ENCODE measurements around the gene HOXB13. TPM values are rescaled to one million over a fixed set of nuclear protein-coding genes. Genes with fewer than 3 reads are reported as not detected.
A peak's percentile ranks its signal among the peaks of the same experiment; 100 is the strongest.

The HOXB13 gene
- polyA plus RNA-seq, 4 donors, result not detected

DNA sequence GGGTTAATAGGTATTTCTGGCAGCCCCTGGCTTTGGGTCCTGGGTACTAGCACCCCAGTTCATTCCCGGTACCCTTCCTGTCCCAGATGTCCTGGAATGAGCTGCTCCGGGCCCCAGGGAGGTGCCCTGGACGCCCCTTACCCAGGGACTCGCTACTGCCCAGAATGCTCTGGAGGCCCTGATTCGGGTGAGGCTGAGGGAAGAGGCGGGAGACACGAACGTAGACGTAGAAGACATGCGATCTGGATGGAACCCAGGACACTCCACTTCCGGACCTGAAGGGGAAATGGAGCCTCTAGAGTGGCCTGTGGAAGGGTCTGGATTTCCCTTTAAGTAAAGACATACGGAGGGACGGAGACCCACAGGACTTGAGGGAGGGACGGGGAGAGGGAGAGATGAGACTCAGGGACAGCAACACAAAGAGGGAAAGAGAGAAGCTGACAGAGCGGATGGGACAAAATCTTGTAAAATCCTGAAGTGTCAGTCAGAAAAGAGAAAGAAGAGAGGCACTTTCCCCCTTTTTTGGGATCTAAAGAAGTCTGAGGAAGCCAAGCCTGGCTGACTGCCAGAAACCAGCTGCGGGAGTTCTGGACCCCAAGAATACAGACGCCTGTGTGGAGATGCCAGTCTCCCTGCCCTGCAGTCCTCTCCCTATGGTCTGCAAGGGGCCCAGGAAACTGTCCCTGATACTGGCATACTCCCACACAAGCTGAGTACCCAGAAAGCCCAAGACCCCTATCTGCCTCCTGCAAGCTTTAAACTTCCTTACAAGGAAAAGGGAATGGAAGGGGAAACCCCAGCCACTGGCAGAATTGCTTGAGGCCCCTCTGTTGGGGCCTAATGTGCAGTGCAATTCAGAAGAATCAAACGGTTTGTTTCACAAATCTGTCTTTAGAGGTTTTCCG is 1.0 kb upstream of the HOXB13 start:
- no peak for DNase-seq (ENCODE audit: low read depth in 4 of 4, low spot score in 3 of 4)

DNA sequence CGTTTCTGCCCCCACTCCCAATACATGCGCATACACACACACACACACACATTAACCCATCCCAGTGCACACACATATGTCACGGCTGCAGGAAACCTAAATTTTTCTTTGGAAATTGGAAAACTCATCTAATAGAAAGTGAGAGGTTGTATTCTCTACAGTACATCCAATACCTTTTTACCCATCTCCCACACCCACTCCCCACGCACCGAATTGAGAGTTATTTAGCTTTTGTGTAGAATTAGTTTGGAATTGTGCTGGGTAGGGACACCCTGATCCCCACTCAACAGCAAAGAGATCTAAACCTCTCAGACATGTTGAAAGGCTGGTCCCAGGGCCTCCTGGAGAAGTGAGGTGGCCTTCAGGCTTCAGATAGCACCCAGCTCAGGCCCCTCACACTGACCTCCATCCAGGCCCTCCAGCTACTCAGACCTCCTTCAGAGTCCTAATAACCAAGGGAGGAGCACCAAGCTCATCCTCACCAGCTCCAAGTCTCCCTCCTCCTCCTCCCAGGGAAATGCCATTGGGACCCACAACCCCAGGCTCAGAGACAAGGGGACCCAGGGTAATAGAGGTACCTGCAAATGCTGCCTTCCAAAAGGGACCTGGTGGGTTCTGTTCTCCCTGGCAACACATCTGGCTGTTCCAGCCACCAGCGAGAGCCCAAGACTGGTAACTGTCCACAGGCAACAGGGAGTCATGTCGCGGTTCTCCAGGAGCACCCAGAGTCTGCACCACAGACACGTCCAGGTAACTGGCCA is 955 bp downstream of the HOXB13 start:
- no peak for DNase-seq (ENCODE audit: low read depth in 4 of 4, low spot score in 3 of 4)

DNA sequence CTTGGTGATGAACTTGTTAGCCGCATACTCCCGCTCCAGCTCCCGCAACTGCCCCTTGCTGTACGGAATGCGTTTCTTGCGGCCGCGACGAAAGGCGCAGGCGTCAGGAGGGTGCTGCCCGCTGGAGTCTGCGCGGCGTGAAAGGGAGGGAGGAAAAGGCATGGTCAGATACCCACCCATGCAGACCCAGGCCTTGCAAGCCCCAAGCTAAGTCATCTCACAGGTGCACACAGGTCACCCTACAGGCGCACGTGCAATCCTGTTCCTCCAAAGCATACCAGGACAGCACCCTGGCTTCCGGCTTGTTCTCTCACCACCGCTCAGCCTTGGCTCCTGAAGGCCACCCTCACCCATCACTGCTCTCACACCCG is 1.6 kb downstream of the HOXB13 start:
- DNase-seq (ENCODE audit: low read depth in 4 of 4, low spot score in 3 of 4), result no peak

DNA sequence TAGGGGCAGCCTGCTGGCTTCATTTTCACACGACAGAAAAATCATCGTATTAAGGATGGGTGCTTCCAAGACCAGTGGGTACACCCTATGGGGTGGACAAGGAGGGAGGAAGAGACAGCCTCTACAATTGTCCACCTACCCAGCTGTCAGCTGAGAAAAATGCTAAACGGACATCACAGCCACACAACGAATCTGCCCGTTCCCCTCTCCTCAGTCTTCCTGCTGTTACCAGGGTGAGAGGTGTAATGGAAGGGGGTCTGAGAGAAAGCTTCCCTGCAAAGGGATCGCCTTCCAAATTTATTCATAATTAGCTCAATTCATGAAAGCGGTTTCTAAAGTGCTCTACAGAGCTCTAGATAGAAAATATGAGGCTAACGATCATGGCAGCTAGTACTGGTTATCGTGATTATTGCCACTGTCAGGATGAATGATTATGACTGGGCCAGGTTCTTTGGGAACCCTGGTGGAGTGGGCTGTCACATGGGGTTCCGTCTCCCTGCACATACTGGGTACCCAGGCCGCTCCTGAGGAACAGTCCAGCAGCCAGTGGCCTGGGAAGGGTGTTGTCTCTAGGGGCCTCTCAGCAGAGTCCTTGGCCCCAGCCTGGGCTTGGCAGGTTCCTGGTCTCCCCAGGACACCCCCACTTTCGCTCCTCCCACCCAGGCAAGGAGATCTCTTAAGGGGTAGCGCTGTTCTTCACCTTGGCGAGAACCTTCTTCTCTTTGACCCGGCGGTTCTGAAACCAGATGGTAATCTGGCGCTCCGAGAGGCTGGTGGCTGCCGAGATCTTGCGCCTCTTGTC is 2.2 kb downstream of the HOXB13 start:
- no peak for DNase-seq (ENCODE audit: low read depth in 4 of 4, low spot score in 3 of 4)

DNA sequence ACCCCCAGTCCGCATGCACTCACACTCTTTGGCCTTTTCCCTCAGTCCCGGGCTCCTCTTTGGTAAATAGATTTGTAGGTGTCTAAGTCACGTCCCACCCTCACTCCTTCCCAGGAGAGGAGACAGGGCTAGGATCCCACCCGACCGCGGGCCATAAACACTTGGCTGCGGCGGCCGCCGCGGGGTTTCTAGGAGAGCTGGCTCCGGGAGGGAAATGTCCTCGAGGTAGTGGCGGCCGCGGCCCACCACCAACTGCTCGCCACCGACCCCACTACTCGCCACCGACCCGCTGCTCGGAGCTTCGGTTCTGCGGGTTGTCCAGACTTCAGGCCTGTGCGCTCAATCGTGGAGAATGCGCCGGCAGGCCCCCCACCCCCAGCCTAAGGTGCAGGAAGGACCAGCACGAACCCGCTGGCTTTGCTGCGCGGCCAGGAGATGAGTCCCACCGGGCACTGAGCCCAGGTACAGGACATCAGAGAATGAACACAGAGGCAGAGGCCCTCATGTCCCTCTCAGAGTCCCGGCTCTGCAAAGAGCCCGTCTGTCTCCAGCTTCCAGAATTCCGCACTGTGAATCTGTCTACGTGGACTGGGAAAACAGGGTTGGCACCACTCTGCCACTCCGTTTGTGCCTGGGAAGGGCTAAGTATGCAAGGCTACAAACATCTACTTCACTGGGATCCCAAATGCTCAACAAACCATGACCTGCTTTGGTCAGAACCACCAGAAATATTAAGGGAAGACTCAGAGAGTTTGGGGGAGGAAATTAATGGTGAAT is 3.1 kb downstream of the HOXB13 start:
- DNase-seq (ENCODE audit: low read depth in 4 of 4, low spot score in 3 of 4), result no peak

DNA sequence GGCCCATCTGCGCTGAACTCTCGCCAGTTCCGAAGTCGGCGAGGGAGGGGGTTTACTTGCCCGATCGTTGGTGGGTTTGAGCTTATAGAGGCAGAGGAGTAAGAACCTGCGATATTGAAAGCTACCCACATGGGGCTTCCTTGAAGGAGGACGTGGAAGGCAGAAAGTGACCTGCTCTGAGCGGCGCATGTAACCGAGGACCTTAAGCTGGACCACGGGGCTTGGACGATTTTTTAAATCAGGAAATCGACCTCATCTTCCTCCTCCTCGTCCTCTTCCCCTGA is 3.6 kb downstream of the HOXB13 start:
- no peak for DNase-seq (ENCODE audit: low read depth in 4 of 4, low spot score in 3 of 4)

DNA sequence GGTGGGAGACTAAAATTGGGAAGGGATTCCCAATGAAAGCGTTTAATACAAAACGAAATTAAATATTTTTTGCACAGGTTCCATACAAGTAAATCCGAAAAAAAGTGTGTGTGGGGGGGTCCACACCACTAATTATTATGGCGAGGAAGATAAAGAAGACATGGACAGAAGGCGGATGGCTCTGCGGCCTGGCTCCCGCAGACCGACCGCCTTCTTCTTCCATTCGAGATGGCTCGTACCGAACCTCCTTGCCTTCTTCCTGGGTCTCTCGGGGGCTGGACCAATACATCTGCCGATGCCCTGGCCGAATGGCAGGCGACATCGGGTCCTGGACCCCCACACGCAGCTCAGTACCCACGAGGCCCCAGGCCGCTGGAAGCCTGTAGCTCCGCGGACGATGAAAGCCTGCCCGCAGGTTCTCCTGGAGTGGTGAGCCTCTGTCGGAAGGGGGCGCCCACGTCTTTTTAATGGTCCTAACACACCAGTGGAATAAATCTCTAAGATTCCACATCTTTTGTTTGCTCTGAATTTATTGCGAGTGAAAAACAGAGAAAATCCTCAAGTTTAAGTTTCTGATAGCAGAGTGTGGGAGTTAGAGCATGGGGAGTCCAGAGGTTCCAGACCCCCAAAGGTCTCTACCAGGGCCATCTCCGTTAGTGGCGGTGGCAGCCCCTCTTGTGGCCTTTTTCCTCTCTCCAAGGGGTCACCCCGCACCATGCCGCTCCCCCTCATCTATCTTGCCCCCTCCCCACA is 4.1 kb downstream of the HOXB13 start:
- DNase-seq (ENCODE audit: low read depth in 4 of 4, low spot score in 3 of 4), result peak in 2 of 4 donors; percentile 80 to 82

DNA sequence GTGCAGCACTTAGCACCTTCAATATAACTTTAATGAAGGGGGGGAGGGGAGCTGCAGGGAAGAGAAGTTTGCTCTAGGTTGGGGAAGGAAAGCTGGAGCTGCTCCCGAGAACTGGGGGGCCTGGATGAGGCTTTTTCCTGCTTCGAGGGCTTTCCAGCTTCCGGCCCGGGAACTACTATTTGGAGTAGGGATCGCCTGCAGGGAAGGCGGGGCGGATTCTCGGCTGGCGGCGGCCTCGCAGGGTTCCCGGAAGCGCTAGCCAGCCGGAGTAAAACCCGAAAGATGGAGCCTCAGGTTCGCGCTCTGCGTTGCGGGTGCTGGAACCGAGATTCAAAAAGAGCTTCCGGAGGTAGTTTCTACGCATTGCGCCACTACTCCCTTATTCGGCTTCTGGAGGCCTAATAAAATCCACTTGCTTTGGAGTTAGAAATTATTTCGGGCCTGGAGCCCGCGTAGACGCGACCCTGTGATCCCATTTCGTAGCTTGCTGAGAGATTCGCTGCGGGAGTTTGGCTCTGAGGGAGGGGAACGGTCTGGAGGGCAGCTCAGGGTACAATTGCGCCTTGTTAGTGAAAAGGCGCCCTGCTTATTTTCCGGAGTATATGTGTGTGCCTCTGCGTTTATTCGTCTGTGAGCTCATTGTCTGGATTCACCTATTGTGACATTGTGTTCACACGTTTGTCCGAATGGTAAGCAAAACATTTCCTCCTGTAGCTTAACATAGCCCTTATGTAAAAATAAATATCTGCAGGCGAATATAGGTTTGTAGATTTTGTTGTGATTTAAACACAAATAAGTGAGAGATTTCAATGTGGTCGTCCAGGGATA is 4.9 kb downstream of the HOXB13 start:
- DNase-seq (ENCODE audit: low read depth in 4 of 4, low spot score in 3 of 4), result no peak

DNA sequence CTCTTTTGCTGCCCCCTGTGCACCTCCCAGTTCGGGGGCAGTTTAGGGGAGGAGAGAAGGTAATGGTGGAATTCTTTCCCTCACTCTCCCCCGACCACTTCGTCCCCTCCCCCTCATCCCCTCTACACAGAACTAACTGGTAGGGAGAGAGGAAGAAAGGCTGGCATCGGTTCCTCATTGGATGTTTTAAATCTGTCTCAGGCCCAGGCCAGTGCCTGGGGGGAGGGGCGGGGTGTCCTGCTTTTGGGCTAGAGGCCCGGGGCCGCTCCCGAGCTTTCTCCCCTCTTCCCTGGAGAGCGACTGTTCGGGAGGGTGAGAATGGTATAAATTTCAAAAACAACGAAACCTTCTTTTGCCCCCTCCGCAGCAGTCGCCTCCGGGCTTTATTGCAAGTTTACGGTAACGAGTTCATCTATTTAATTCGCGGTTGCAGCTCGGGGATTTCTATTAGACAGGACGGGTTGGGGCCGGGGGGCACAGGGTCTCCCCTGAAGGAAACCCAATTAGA is 5.6 kb downstream of the HOXB13 start, which contains the start of gene PRAC2:
PRAC2 (plus strand) TSS at position 271 of the 508 bp plus-strand sequence. CDS start 1,226 bp downstream, outside the sequence.
- DNase-seq (ENCODE audit: low read depth in 4 of 4, low spot score in 3 of 4), result no peak

DNA sequence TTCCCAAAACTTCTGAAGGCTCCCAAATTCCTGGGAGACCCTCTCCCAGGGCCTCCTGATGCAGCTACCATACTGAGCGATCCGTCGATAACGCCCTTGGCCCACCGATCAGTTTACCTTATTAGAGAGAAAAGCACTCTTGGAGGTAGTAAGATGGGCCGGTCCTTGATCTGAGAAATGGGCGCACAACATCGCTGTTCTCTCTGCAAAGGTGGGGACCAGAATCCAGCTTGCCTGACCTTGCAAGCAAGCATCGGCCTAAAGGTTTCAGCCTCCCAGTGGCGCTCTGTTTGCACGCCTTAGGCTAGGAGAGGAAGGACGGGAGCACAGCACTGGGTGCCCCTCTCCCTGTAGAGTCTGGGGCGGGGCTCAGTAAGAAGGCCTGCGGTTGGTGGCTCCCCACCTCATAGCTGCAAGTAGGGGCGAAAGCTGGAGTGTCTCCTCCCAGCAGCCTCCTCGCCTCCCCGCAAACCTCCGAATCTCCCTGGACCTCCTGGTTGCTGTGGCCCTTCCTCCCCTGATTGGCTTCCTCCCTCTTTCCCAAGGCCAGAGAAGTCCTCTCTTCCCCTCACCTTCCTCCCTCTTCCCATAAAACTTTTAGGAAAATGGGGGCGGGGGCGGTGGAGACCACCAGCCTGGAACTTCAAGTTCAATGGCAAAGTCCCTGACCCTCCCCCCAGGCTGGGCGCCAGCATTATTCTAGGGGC is 6.2 kb downstream of the HOXB13 start, which contains the start of gene PRAC1:
PRAC1 (minus strand) TSS at position 318 of the 707 bp plus-strand sequence; CDS start at position 192, 126 bp downstream.
- no peak for DNase-seq (ENCODE audit: low read depth in 4 of 4, low spot score in 3 of 4)

DNA sequence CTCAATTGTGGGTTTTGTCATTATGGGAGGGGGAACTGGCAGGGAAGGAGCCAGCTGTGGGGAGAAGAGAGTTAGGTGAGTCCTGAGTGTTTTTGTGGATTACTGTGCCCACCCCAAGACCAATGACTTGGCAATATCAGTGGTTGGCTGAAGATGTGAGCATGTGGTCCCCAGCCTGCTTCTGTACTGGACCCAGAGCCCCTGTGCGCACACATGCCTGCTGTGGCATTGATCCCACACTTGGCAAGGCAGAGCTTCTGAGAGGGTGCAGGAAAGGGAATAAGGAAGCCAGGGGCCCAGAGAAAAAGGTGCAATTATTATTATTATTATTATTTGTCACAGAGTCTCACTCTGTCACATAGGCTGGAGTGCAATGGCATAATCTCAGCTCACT is 7.5 kb downstream of the HOXB13 start:
- no peak for DNase-seq (ENCODE audit: low read depth in 4 of 4, low spot score in 3 of 4)

DNA sequence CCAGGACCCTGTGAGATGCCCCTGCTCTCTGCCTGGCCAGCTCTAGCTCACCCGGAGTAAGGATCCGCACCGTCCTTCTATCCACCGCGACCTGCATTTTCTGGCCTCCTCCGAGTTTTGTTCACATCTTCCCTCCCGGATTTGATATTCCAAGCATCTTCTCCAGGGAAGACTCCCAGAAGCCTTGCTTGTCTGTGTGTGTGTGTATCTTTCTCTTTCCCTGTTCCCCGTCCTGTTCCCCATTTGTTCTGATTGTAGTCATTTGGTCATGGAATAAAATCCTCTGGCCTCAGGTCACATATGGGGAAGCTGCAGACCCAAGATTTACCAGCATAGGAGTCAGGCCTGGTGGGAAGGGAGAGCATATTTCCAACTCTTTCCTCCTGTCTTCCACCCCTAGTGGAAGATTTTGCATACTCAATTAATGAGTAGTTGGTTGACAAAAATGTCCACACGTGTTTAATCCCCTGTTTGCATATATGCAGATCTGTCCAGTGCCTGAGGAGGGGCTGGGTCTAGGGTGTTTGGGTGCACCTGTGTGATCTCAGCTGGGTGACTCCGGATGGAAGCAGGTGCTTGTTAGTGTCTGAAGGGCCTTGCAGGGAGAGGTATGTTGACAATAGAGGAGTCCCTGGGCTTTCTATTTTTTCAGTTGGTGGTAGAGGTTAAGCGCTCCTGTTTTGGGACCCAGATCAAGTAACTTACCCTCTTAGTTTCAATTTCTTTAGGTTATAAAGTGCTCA is 8.1 kb downstream of the HOXB13 start:
- no peak for DNase-seq (ENCODE audit: low read depth in 4 of 4, low spot score in 3 of 4)

DNA sequence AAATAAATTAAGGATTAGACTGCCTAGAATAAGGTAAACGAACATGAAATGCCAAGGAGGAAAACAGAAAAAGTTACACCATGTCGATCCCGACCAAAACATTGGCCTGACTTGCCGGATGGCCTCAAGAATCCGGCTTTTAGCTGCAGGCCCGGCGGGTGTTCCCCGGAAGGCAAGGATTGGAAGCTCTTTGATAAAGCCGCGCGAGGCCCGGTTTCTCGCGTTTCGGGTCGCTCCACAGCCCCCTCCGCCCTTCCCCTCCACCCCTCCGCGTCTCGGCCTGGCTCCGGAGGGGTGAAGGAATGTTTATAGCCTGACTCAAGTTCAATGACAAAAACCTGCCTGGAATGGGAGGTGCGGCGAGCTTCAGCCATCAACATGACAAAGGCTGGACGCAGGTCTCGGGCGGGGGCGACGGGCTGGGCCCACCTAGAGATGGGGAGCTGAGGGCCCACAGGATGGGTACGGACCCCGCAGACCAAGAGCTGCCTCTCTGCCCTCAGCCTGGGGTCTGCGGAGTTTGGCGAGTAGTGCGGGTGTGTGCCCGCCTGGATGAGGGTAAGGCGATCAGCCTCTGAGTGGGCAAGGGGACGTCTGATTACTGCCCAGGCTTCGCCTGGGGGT is 8.8 kb downstream of the HOXB13 start:
- DNase-seq (ENCODE audit: low read depth in 4 of 4, low spot score in 3 of 4), result no peak

DNA sequence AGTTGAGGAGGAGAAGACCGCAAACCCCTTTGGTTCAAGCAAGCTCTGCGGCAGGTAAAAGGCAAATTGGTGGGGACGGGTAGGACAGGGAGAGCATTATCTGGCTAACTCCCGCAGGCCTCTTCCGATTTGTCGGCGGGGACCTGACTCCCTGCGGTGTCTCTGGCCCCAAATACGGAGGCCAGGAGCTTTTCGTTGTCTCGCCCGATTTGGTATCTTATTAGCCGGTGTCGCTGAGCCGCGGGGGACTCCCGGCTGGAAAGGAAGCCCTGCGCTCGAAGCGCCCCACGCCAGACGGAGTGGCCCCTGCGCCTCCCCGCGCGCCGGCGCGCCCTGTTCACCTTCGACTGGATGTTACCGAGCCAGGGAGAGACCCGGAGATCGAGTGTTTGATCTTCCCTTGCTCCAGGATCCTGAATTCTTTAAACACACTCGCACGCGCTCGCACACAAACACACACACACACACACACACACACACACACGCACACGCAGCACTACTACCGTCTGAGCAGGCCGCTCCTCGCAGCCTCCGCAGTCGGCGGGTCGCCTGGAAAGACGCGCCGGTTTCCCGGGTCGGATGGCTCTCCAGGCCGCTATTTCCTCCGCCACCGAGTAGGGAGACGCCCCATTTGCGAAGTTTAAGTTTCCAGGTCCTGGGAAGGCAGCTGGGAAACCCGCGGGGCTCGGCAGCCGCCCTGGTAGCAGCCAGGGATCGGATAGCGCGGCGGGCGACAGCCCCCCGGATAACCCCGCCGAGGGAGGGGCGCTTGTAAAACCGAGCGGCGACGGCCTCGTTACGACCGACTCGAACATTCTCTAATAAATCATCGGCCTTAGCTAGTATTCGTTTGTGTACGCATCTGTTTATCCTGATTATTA is 9.5 kb downstream of the HOXB13 start:
- DNase-seq (ENCODE audit: low read depth in 4 of 4, low spot score in 3 of 4), result no peak

DNA sequence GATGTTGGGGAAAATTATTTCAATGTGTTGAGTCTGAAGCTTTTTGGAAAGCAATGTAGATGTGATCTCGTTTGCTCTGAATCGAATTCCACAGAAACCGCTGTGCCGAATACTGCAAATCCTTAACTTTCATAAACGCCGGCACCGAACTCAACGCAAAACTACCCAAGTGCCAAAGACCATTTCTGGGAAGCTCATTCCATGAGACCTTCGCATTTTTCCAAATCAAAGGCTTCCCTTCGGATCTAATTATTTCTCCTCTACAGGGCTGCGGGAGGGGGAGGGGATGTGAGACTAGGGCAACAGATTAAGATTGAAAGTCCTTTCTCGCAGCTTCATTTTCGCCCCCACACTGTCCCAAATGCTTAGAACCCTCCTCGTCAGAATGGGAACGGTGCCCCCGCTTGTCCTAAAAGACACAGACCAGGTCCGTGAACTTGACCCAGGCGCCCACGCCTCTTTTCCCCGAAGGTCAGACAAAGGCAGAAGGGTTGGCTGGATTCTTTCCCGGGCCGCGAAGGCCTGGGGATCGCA is 10.3 kb downstream of the HOXB13 start:
- DNase-seq (ENCODE audit: low read depth in 4 of 4, low spot score in 3 of 4), result no peak

Measured in right renal pelvis (tissue), 4 donors.